IMR-90 (cell line): ENCODE data around the gene RPS19. TPM values are rescaled to one million over a fixed set of nuclear protein-coding genes. Genes with fewer than 3 reads are reported as not detected.

Experiments used
- ATAC-seq: fragments of 200-7000 bp; cut with Tn5 transposase; 2 replicates; pipeline ENCODE4 v1.9.1; 2020; ENCODE audit warnings: low read depth, mild to moderate bottlenecking, moderate library complexity
- BruUV-seq: library from RNA; stranded (reverse); fragments of 400-500 nt; replicated peaks from 2 replicates; lab custom pipeline; 2021; lab: Mats Ljungman, UMichigan
- CTCF ChIA-PET: fragments of 300-600 bp; formaldehyde crosslinking; extraction: SDS; loops from one replicate; lab custom pipeline; 2021; ENCODE audit warnings: antibody characterized with exemption; lab: Yijun Ruan, JAX
- POLR2A ChIA-PET: fragments of 300-600 bp; sonication (Branson Sonifier 250); formaldehyde crosslinking; loops from one replicate; lab custom pipeline; 2022; ENCODE audit warnings: antibody characterized with exemption; ENCODE audit not compliant: unreplicated experiment; lab: Charles Lee
- DNase-seq: peaks from one replicate; pipeline ENCODE4 v3.0.0; 2013
- H2AFZ ChIP-seq: replicated peaks from 2 replicates; pipeline ENCODE3; 2013; ENCODE audit warnings: low read length, mild to moderate bottlenecking; ENCODE audit not compliant: poor library complexity
- H2AK5ac ChIP-seq: 2 replicates; pipeline ENCODE4 v1.6.1; 2013; ENCODE audit warnings: low read depth, low read length, inconsistent platforms
- H2AK9ac ChIP-seq: replicated peaks from 2 replicates; pipeline ENCODE3; 2013; ENCODE audit warnings: mild to moderate bottlenecking, low read depth, low read length, moderate library complexity; ENCODE audit not compliant: poor library complexity
- H2BK120ac ChIP-seq: 2 replicates; pipeline ENCODE4 v1.6.1; 2013; ENCODE audit warnings: low read depth, low read length, inconsistent platforms
- H2BK15ac ChIP-seq: 3 replicates; pipeline ENCODE4 v1.6.1; 2013; ENCODE audit warnings: low read depth, low read length, inconsistent platforms
- H2BK20ac ChIP-seq: 2 replicates; pipeline ENCODE4 v1.6.1; 2013; ENCODE audit warnings: low read depth, mild to moderate bottlenecking, inconsistent platforms, low read length, moderate library complexity
- H2BK5ac ChIP-seq: 2 replicates; pipeline ENCODE4 v1.6.1; 2013; ENCODE audit warnings: mild to moderate bottlenecking, low read depth, low read length, inconsistent platforms; ENCODE audit not compliant: poor library complexity, severe bottlenecking
- H3K14ac ChIP-seq: replicated peaks from 2 replicates; pipeline ENCODE4 v1.6.1; 2013; ENCODE audit warnings: low read depth, low read length, inconsistent platforms
- H3K18ac ChIP-seq: 2 replicates; pipeline ENCODE4 v1.6.1; 2013; ENCODE audit warnings: low read depth, low read length, control low read depth
- H3K23ac ChIP-seq: 2 replicates; pipeline ENCODE4 v1.6.1; 2013; ENCODE audit warnings: low read depth, low read length, inconsistent platforms
- H3K27ac ChIP-seq: 2 replicates; pipeline ENCODE4 v1.5.1; 2013; ENCODE audit warnings: mild to moderate bottlenecking, control low read depth, low read length; ENCODE audit not compliant: insufficient read depth
- H3K27me3 ChIP-seq: 2 replicates; pipeline ENCODE4 v1.6.1; 2013; ENCODE audit warnings: low read length; ENCODE audit not compliant: control insufficient read depth, insufficient read depth
- H3K36me3 ChIP-seq: 2 replicates; pipeline ENCODE4 v1.6.1; 2013; ENCODE audit warnings: low read length, mixed read lengths; ENCODE audit not compliant: control insufficient read depth, insufficient read depth
- H3K4ac ChIP-seq: 2 replicates; pipeline ENCODE4 v1.6.1; 2013; ENCODE audit warnings: low read depth, low read length, inconsistent platforms
- H3K4me1 ChIP-seq: 2 replicates; pipeline ENCODE4 v1.6.1; 2013; ENCODE audit warnings: low read length, mixed read lengths; ENCODE audit not compliant: control insufficient read depth, insufficient read depth
- H3K4me2 ChIP-seq: 2 replicates; pipeline ENCODE4 v1.6.1; 2013; ENCODE audit warnings: low read depth, mild to moderate bottlenecking, control low read depth, low read length, moderate library complexity
- H3K4me3 ChIP-seq: 2 replicates; pipeline ENCODE4 v1.5.1; 2013; ENCODE audit warnings: low read depth, mild to moderate bottlenecking, control low read depth, low read length, moderate library complexity; ENCODE audit not compliant: insufficient read depth
- H3K56ac ChIP-seq: 2 replicates; pipeline ENCODE4 v1.6.1; 2013; ENCODE audit warnings: low read length, inconsistent platforms; ENCODE audit not compliant: insufficient read depth; ENCODE audit errors: extremely low read depth
- H3K79me1 ChIP-seq, 2 experiments: 2 replicates each; pipeline ENCODE4 v1.6.1; 2013; ENCODE audit warnings: low read length in 2 of 2, inconsistent platforms in 1 of 2, low read depth in 1 of 2
- H3K9ac ChIP-seq: 2 replicates; pipeline ENCODE4 v1.6.1; 2013; ENCODE audit warnings: low read depth, low read length, control low read depth
- H3K9me1 ChIP-seq: 2 replicates; pipeline ENCODE4 v1.6.1; 2013; ENCODE audit warnings: low read length, inconsistent platforms; ENCODE audit not compliant: insufficient read depth
- H3K9me3 ChIP-seq: 2 replicates; pipeline ENCODE4 v1.6.1; 2013; ENCODE audit warnings: low read length; ENCODE audit not compliant: control insufficient read depth, insufficient read depth
- H4K20me1 ChIP-seq: 2 replicates; pipeline ENCODE4 v1.6.1; 2013; ENCODE audit warnings: low read length, inconsistent platforms; ENCODE audit not compliant: insufficient read depth
- H4K5ac ChIP-seq: 2 replicates; pipeline ENCODE4 v1.6.1; 2013; ENCODE audit warnings: mild to moderate bottlenecking, low read depth, low read length, control low read depth
- H4K8ac ChIP-seq, 2 experiments: 2 replicates each; pipeline ENCODE4 v1.6.1; 2013; ENCODE audit warnings: low read depth in 2 of 2, low read length in 2 of 2, control low read depth in 1 of 2, inconsistent platforms in 1 of 2
- H4K91ac ChIP-seq: 2 replicates; pipeline ENCODE4 v1.6.1; 2013; ENCODE audit warnings: low read depth, low read length, inconsistent platforms; ENCODE audit not compliant: insufficient read depth
- CTCF ChIP-seq: conservative IDR thresholded peaks from 2 replicates; pipeline ENCODE4 v1.5.1; 2012; ENCODE audit warnings: mild to moderate bottlenecking, low read depth, low read length, improper control_type of control experiment
- FOS ChIP-seq: fragments of 150-350 bp; IDR thresholded peaks from 2 replicates; pipeline ENCODE4 v1.6.1; 2016; ENCODE audit warnings: low read depth, low read length
- MAFK ChIP-seq: IDR thresholded peaks from 2 replicates; pipeline ENCODE4 v1.6.1; 2012; ENCODE audit warnings: low read depth, low read length, improper control_type of control experiment
- MAZ ChIP-seq: IDR thresholded peaks from 2 replicates; pipeline ENCODE4 v1.6.1; 2012; ENCODE audit warnings: low read depth, mild to moderate bottlenecking, low read length, improper control_type of control experiment, moderate library complexity, borderline replicate concordance
- MXI1 ChIP-seq: IDR thresholded peaks from 2 replicates; pipeline ENCODE4 v1.6.1; 2012; ENCODE audit warnings: low read depth, mild to moderate bottlenecking, low read length, moderate library complexity, borderline replicate concordance
- POLR2A ChIP-seq: IDR thresholded peaks from 2 replicates; pipeline ENCODE4 v1.6.1; 2012; ENCODE audit warnings: mild to moderate bottlenecking, low read depth, low read length
- RAD21 ChIP-seq: IDR thresholded peaks from 2 replicates; pipeline ENCODE4 v1.6.1; 2012; ENCODE audit warnings: low read length, improper control_type of control experiment
- USF2 ChIP-seq: fragments of 150-350 bp; IDR thresholded peaks from 2 replicates; pipeline ENCODE4 v1.6.1; 2017; ENCODE audit warnings: mild to moderate bottlenecking, antibody characterized with exemption, low read length, low read depth
- WGBS, 2 experiments: methylation state at CpG; one replicate each; pipeline versions ENCODE4 v1.1.5 to v1.1.7; 2013; ENCODE audit warnings: missing lambda C conversion rate in 2 of 2; ENCODE audit not compliant: insufficient read length in 1 of 2; ENCODE audit errors: extremely low coverage in 2 of 2; 5-methylcytosine and 5-hydroxymethylcytosine counted together
- dilution Hi-C: fragments of 300-500 bp; cut with HindIII; formaldehyde crosslinking; loops from one replicate; pipeline ENCODE4 v1.14.3; 2018; ENCODE audit warnings: low sequenced_read_pairs; ENCODE audit not compliant: unreplicated experiment
- in situ Hi-C: fragments of 300-500 bp; cut with MboI; formaldehyde crosslinking; loops from 3 replicates; pipeline ENCODE4 v1.14.3; 2019; ENCODE audit warnings: low sequenced_read_pairs, inconsistent platforms, mixed read lengths
- intact Hi-C: fragments of 100-400 bp; cut with micrococcal nuclease; formaldehyde crosslinking; loops from 2 replicates; pipeline ENCODE4 v1.10.0; 2022
- polyA plus RNA-seq, 3 experiments: library from polyadenylated mRNA; depleted of rRNA; stranded (reverse); fragments of >200 nt; gene quantifications; 2 replicates each; pipeline ENCODE4 v1.2.3, GENCODE V29; 2012; ENCODE audit warnings: low replicate concordance in 1 of 3
- total RNA-seq: library from RNA; depleted of rRNA; stranded (reverse); fragments of >200 nt; gene quantifications from 2 replicates; pipeline ENCODE4 v1.2.3, GENCODE V29; 2012

RPS19 gene
- total and polyA plus RNA-seq, 2 of the 4 experiments (the other 2 are of a cell fraction) = 230 to 3,988 TPM

- H3K9ac ChIP-seq = no peak overlapping the region
Observed at GRCh38 chr19:41850381-41850780, 9.7 kb upstream of the RPS19 start.

More at GRCh38 chr19:41850381-41850780, 9.7 kb upstream of the RPS19 start:
- Histone ChIP-seq H2BK15ac (no peak overlapping the region), H4K91ac (no peak overlapping the region), H3K36me3 (no peaks in the 10 kb centered on the region), H3K23ac (no peak overlapping the region), H3K9me1 (no peaks in the 10 kb centered on the region), H3K56ac (no peak overlapping the region), H3K27ac (no peak overlapping the region), H4K8ac (no peak overlapping the region), H4K5ac (no peak overlapping the region), H2AK5ac (no peak overlapping the region), H3K79me1 (no peaks in the 10 kb centered on the region), H3K4me3 (no peak overlapping the region), H2AK9ac (no peak overlapping the region), H2AFZ (no peak overlapping the region), H2BK20ac (no peak overlapping the region), H2BK120ac (no peak overlapping the region), H3K27me3 (peaks cover 51% of the 10 kb centered on the region), H3K14ac (no peak overlapping the region), H4K20me1 (no peaks in the 10 kb centered on the region), H3K4me2 (no peak overlapping the region), H3K4ac (no peak overlapping the region), H3K4me1 (no peaks in the 10 kb centered on the region), H3K18ac (no peak overlapping the region), H2BK5ac (no peak overlapping the region), H3K9me3 (no peaks in the 10 kb centered on the region)
- BruUV-seq = no TSS peak
- in situ Hi-C loops = no loop called here
- TF ChIP-seq FOS = no peak
- TF ChIP-seq USF2 = no peak
- TF ChIP-seq POLR2A = no peak
- no peak for TF ChIP-seq MAFK
- no peak for TF ChIP-seq CTCF
- TF ChIP-seq MXI1 = no peak
- TF ChIP-seq RAD21 = no peak
- TF ChIP-seq MAZ = no peak
- WGBS, 2 experiments = 51% methylated on average over 2 of the region's 5 CpGs; no CpG with 5 or more reads in 1 of the 2 experiments
- CTCF ChIA-PET = interaction anchor here (0.6 kb wide), 1 partner anchor 11 kb away, joined by 6 read pairs; no protein-coding TSS in a partner anchor
- POLR2A ChIA-PET = no interaction called here
- no peak for ATAC-seq
- DNase-seq = no peak
- intact Hi-C loops = no loop called here
- dilution Hi-C loops = no loop called here
